Measurements from ENCODE around the gene TSPOAP1.

TSPOAP1 gene

DNA sequence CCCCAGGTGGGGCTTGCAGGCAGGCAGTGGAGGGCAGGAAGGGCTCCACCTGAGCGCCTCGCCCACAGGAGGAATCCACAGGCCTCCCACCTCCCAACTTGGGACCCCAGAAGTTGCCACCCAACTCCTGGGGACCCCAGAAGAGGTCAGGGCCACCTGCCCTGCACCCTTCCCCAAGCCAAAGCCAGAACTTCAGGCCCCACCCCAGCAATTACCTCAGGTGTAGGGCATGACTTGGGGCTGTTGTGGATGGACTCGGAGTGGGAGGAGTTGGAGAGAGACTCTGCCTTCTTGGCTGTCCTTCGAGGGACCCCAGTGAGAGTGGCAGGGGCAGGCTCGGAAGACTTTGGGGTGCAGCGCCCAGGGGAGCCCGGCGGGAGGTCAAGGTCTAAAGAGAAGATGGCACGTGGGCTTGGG is 10.5 kb downstream of the TSPOAP1 start:
- Histone ChIP-seq H3K4me3 (ENCODE audit: low read length, poor library complexity, severe bottlenecking) (peak overlapping the region; percentile 24), H3K27me3 (ENCODE audit: insufficient read depth, low read length, poor library complexity, severe bottlenecking) (no peaks in the 10 kb centered on the region), H3K9me3 (ENCODE audit: insufficient read depth, low read depth, low read length) (no peaks in the 10 kb centered on the region), H3K4me2 (ENCODE audit: low read depth, low read length, poor library complexity, severe bottlenecking) (peak overlapping the region; percentile 37), H3F3A (ENCODE audit: low read depth) (no peaks in the 10 kb centered on the region), H3K79me2 (ENCODE audit: insufficient read depth, low read length) (peaks cover 18% of the 10 kb centered on the region), H3K9ac (ENCODE audit: low read depth, low read length, poor library complexity, severe bottlenecking) (peak overlapping the region; percentile 57), H2AFZ (ENCODE audit: low read length) (no peak overlapping the region), H4K20me1 (ENCODE audit: insufficient read depth, low read length, poor library complexity, severe bottlenecking) (peaks cover 31% of the 10 kb centered on the region), H3K36me3 (ENCODE audit: insufficient read depth, low read length) (peaks cover 53% of the 10 kb centered on the region; the same call in 1 of the 2 replicates), H3K4me1 (ENCODE audit: insufficient read depth, low read length, poor library complexity, severe bottlenecking) (peaks cover 15% of the 10 kb centered on the region), H3K9me2 (replicated peaks; ENCODE audit: low read depth, low read length) (no peaks in the 10 kb centered on the region)
- no peak for TF ChIP-seq EZH2phosphoT487 (IDR thresholded peaks at IDR 0.05; ENCODE audit: borderline replicate concordance)
- TF ChIP-seq, protein P1, sequence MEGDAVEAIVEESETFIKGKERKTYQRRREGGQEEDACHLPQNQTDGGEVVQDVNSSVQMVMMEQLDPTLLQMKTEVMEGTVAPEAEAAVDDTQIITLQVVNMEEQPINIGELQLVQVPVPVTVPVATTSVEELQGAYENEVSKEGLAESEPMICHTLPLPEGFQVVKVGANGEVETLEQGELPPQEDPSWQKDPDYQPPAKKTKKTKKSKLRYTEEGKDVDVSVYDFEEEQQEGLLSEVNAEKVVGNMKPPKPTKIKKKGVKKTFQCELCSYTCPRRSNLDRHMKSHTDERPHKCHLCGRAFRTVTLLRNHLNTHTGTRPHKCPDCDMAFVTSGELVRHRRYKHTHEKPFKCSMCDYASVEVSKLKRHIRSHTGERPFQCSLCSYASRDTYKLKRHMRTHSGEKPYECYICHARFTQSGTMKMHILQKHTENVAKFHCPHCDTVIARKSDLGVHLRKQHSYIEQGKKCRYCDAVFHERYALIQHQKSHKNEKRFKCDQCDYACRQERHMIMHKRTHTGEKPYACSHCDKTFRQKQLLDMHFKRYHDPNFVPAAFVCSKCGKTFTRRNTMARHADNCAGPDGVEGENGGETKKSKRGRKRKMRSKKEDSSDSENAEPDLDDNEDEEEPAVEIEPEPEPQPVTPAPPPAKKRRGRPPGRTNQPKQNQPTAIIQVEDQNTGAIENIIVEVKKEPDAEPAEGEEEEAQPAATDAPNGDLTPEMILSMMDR (conservative IDR thresholded peaks at IDR 0.05; ENCODE audit: low read length), result no peak

DNA sequence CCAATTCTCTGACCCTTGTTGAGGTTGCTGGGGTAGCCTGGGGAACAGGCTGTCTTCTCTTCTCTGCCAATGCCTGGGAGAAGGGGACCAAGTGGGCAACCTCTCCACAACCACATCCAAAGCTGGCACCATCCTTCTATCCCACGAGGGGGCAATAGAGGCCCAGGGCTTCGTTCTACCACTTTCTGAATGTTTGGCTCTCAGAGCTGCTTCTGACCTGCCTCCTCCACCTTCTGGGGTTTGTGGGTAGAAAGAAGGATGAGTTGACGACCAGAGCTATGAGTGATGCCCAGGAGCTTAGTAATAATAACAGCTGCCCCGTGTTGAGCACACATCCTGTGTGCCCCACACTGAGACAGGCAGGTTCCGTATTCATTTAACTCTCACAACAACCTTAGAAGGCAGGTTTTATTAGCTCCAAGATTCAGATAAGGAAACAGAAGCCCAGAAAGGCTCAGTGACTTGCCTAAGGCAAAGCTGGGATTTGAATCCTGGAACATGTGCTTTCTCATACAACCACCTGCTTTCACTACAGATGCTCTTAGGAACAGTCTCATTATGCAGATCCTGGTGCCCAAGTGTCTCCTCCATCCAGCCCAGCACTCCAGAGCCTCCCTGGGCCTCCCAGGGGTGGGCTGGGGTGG is 11.1 kb downstream of the TSPOAP1 start:
- peaks cover 15% of the 10 kb centered on the region for H3K4me1 ChIP-seq (ENCODE audit: insufficient read depth, low read length, poor library complexity, severe bottlenecking)
- H3K4me2 ChIP-seq (ENCODE audit: low read depth, low read length, poor library complexity, severe bottlenecking), result peak overlapping the region; percentile 37
- peak overlapping the region; percentile 57 for H3K9ac ChIP-seq (ENCODE audit: low read depth, low read length, poor library complexity, severe bottlenecking)
- H3K9me3 ChIP-seq (ENCODE audit: insufficient read depth, low read depth, low read length), result no peaks in the 10 kb centered on the region
- H3K27me3 ChIP-seq (ENCODE audit: insufficient read depth, low read length, poor library complexity, severe bottlenecking), result no peaks in the 10 kb centered on the region
- no peak overlapping the region for H2AFZ ChIP-seq (ENCODE audit: low read length)
- peaks cover 48% of the 10 kb centered on the region; the same call in 1 of the 2 replicates for H3K36me3 ChIP-seq (ENCODE audit: insufficient read depth, low read length)
- H3K4me3 ChIP-seq (ENCODE audit: low read length, poor library complexity, severe bottlenecking), result peak overlapping the region; percentile 24
- no peaks in the 10 kb centered on the region for H3K9me2 ChIP-seq (replicated peaks; ENCODE audit: low read depth, low read length)
- H3K79me2 ChIP-seq (ENCODE audit: insufficient read depth, low read length), result peaks cover 18% of the 10 kb centered on the region
- H4K20me1 ChIP-seq (ENCODE audit: insufficient read depth, low read length, poor library complexity, severe bottlenecking), result peaks cover 26% of the 10 kb centered on the region
- TF ChIP-seq, protein P1 (conservative IDR thresholded peaks at IDR 0.05; ENCODE audit: low read length), result peak; percentile 90
- no peak for TF ChIP-seq EZH2phosphoT487 (IDR thresholded peaks at IDR 0.05; ENCODE audit: borderline replicate concordance)
- no peaks in the 10 kb centered on the region for H3F3A ChIP-seq (ENCODE audit: low read depth)

DNA sequence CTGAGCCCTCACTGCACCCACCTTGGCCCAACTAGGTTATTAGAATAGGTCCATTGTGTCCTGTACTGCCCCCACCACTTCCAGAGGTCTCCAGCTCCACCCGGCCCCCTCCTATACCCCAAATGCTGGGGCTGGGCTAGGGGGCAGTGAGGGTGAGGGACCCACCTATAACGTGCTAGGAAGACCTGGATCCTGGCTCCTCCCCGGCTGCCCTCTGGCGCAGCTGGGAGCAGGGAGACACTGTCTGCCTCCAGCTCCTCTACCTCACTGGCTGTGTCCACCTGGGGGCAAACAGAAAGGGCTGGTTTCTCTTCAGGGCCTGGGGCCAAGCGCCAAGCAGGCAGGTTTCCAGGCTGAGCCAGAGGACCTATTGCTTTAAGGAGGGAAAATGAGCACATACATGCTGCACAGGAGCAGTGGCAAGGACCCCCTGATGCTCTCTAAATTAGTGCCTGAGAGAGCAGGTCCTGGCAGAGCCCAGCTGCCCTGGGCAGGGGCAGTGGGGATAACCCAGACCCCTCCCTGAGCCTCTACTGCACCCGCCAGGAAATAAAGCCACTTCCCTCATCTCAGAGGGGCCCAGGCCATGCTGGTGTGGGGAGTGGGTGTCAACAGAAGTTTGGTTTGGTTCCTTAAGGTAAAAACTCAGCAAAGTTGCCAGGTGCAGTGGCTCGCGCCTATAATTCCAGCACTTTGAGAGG is 12.2 kb downstream of the TSPOAP1 start:
- TF ChIP-seq, protein P1 (conservative IDR thresholded peaks at IDR 0.05; ENCODE audit: low read length), result no peak
- TF ChIP-seq EZH2phosphoT487 (IDR thresholded peaks at IDR 0.05; ENCODE audit: borderline replicate concordance), result no peak
- Histone ChIP-seq H3K79me2 (ENCODE audit: insufficient read depth, low read length) (peaks cover 18% of the 10 kb centered on the region), H2AFZ (ENCODE audit: low read length) (no peak overlapping the region), H3K36me3 (ENCODE audit: insufficient read depth, low read length) (peaks cover 44% of the 10 kb centered on the region; the same call in 1 of the 2 replicates), H4K20me1 (ENCODE audit: insufficient read depth, low read length, poor library complexity, severe bottlenecking) (peaks cover 18% of the 10 kb centered on the region), H3K9me3 (ENCODE audit: insufficient read depth, low read depth, low read length) (no peaks in the 10 kb centered on the region), H3K4me2 (ENCODE audit: low read depth, low read length, poor library complexity, severe bottlenecking) (no peak overlapping the region), H3K4me1 (ENCODE audit: insufficient read depth, low read length, poor library complexity, severe bottlenecking) (peaks cover 15% of the 10 kb centered on the region), H3K9me2 (replicated peaks; ENCODE audit: low read depth, low read length) (no peaks in the 10 kb centered on the region), H3K9ac (ENCODE audit: low read depth, low read length, poor library complexity, severe bottlenecking) (peak overlapping the region; percentile 23), H3F3A (ENCODE audit: low read depth) (no peaks in the 10 kb centered on the region), H3K4me3 (ENCODE audit: low read length, poor library complexity, severe bottlenecking) (no peak overlapping the region), H3K27me3 (ENCODE audit: insufficient read depth, low read length, poor library complexity, severe bottlenecking) (no peaks in the 10 kb centered on the region)
